Fibroblast of peridontal ligament (primary cell): Measurements from ENCODE around the gene KIF1C.
"Not testable (repeated sequence)": the region's sequence is repeated elsewhere in the genome, so short reads cannot be mapped to it uniquely, and the experiment has no call there.

Experiments
- DNase-seq: peaks from one replicate; pipeline ENCODE4 v3.0.0-alpha.2; 2010; ENCODE audit errors: extremely low read depth

KIF1C gene

GRCh38 chr17:5002121-5002788, 4.5 kb downstream of the KIF1C start:
- DNase-seq: no peak

- DNase-seq: no peak
Observed at GRCh38 chr17:5003214-5003867, 5.6 kb downstream of the KIF1C start.

GRCh38 chr17:5011928-5012327, 14.2 kb downstream of the KIF1C start:
- no peak for DNase-seq

- DNase-seq: no peak
Observed at GRCh38 chr17:5014357-5014756, 16.6 kb downstream of the KIF1C start.

GRCh38 chr17:5019475-5019956, 21.8 kb downstream of the KIF1C start:
- DNase-seq: no peak

GRCh38 chr17:5020502-5021023, 22.8 kb downstream of the KIF1C start:
- DNase-seq: no peak

GRCh38 chr17:5022171-5022711, 24.5 kb downstream of the KIF1C start:
- no peak for DNase-seq

- no peak for DNase-seq
Observed at GRCh38 chr17:5023588-5024147, 25.9 kb downstream of the KIF1C start.

- no peak for DNase-seq
Observed at GRCh38 chr17:5024604-5025003, 26.9 kb downstream of the KIF1C start.

GRCh38 chr17:5027299-5027698, 29.5 kb downstream of the KIF1C start:
- no peak for DNase-seq

GRCh38 chr17:5027916-5028315, 30.2 kb downstream of the KIF1C start:
- no peak for DNase-seq

- not testable (repeated sequence) for DNase-seq
Observed at GRCh38 chr17:5030168-5030567, 32.4 kb downstream of the KIF1C start.

- DNase-seq: peak; percentile 74
Observed at GRCh38 chr17:5031365-5032082, 33.8 kb downstream of the KIF1C start.

- DNase-seq: no peak
Observed at GRCh38 chr17:5032865-5033264, 35.1 kb downstream of the KIF1C start.

GRCh38 chr17:5033352-5034015, 35.7 kb downstream of the KIF1C start:
- DNase-seq: no peak

GRCh38 chr17:5034063-5034462, 36.3 kb downstream of the KIF1C start:
- no peak for DNase-seq

- DNase-seq: no peak
Observed at GRCh38 chr17:5034651-5035050, 36.9 kb downstream of the KIF1C start.

GRCh38 chr17:5035315-5035714, 37.6 kb downstream of the KIF1C start, which contains the start of gene SLC52A1:
Gene SLC52A1, minus strand, starts transcription at chr17:5035426. Its CDS starts 820 bp downstream, at chr17:5034606.
- no peak for DNase-seq

- DNase-seq: no peak
Observed at GRCh38 chr17:5042157-5043022, 44.6 kb downstream of the KIF1C start.

GRCh38 chr17:5043524-5043923, 45.8 kb downstream of the KIF1C start:
- DNase-seq: no peak
